ENCODE measurements around the gene ATPAF1. TPM values are rescaled to one million over a fixed set of nuclear protein-coding genes. Genes with fewer than 3 reads are reported as not detected.

The ATPAF1 gene
- total and polyA plus RNA-seq, 9 of the 15 experiments (the other 6 are each of a cell fraction or from before 2014, with no cell fraction given): 6.3 to 56.2 (median 27.4) TPM

GRCh38 chr1:46637444-46638083 lies 30.6 kb downstream of the ATPAF1 start:
- no peaks in the 10 kb centered on the region for H3K9me1 ChIP-seq (ENCODE audit: control insufficient read depth, insufficient read depth, low read length)
- no peak overlapping the region for H3K27ac ChIP-seq (ENCODE audit: extremely low read depth, low read depth, low read length)
- H3K9ac ChIP-seq (ENCODE audit: insufficient read depth in 1 of 2, low read depth in 2 of 2, low read length in 2 of 2): no peak overlapping the region
- no peaks in the 10 kb centered on the region for H3K27me3 ChIP-seq (ENCODE audit: control insufficient read depth in 2 of 2, insufficient read depth in 2 of 2, low read length in 2 of 2)
- no peak overlapping the region for H3K4me2 ChIP-seq (ENCODE audit: insufficient read depth, low read length)
- TF ChIP-seq ZNF212 (CRISPR knock-in tag; IDR thresholded peaks at IDR 0.05) (no peak), THRA (IDR thresholded peaks at IDR 0.05) (no peak), ZNF444 (CRISPR knock-in tag; IDR thresholded peaks at IDR 0.05) (no peak), ZNF239 (CRISPR knock-in tag; IDR thresholded peaks at IDR 0.05) (no peak), ESRRA (IDR thresholded peaks at IDR 0.05; ENCODE audit: borderline replicate concordance, low read depth) (peak; percentile 30; the same call in 1 of the 2 replicates), STAG1 (CRISPR knock-in tag; IDR thresholded peaks at IDR 0.05; ENCODE audit: borderline replicate concordance) (no peak), ZKSCAN3 (CRISPR knock-in tag; IDR thresholded peaks at IDR 0.05) (no peak)
- H2AFZ ChIP-seq (ENCODE audit: low read depth, low read length): no peak overlapping the region
- H3K9me3 ChIP-seq (replicated peaks; ENCODE audit: control insufficient read depth, insufficient read depth, low read depth, low read length): no peaks in the 10 kb centered on the region
- ChIA-PET POLR2A (interaction anchor here (0.7 to 1.2 kb wide), 3 partner anchors 10 to 790 kb away, joined by 3 read pairs; no protein-coding TSS in a partner anchor), CTCF (ENCODE audit: low intra/inter-chr PET ratio) (no interaction called here)
- BruUV-seq (replicated peaks): no TSS peak
- H3K4me1 ChIP-seq (replicated peaks in 1 of 2; ENCODE audit: control insufficient read depth in 2 of 2, insufficient read depth in 2 of 2, low read length in 2 of 2): peaks cover 0 to 16% of the 10 kb centered on the region in 2 experiments; a peak in 3 of 5 replicates
- H4K20me1 ChIP-seq (replicated peaks; ENCODE audit: control insufficient read depth, insufficient read depth, low read length): no peaks in the 10 kb centered on the region
- no peak overlapping the region for H3K4me3 ChIP-seq
- in situ Hi-C loops (cut with MboI) (no loop called here), intact Hi-C loops (cut with micrococcal nuclease) (no loop called here)
- ATAC-seq: no peak
- WGBS (ENCODE audit: insufficient coverage, low coverage, missing lambda C conversion rate): 15% methylated on average over 2 of the region's 2 CpGs
- no peak for FAIRE-seq
- H3K36me3 ChIP-seq (ENCODE audit: control insufficient read depth, insufficient read depth, low read length): peaks cover 18% of the 10 kb centered on the region; the same call in 2 of the 3 replicates
- DNase-seq (ENCODE audit: extremely low read depth in 1 of 4, low spot score in 3 of 4): no peak
- H3K79me2 ChIP-seq (ENCODE audit: control insufficient read depth, insufficient read depth, low read length): no peaks in the 10 kb centered on the region

All from K562 (cell line).